ENCODE results near the gene NFAM1. TPM values are rescaled to one million over a fixed set of nuclear protein-coding genes. Genes with fewer than 3 reads are reported as not detected.

Gene NFAM1
- total RNA-seq, 6 experiments from 2014 or later = 2.1 to 6.6 (median 2.4) TPM

DNA sequence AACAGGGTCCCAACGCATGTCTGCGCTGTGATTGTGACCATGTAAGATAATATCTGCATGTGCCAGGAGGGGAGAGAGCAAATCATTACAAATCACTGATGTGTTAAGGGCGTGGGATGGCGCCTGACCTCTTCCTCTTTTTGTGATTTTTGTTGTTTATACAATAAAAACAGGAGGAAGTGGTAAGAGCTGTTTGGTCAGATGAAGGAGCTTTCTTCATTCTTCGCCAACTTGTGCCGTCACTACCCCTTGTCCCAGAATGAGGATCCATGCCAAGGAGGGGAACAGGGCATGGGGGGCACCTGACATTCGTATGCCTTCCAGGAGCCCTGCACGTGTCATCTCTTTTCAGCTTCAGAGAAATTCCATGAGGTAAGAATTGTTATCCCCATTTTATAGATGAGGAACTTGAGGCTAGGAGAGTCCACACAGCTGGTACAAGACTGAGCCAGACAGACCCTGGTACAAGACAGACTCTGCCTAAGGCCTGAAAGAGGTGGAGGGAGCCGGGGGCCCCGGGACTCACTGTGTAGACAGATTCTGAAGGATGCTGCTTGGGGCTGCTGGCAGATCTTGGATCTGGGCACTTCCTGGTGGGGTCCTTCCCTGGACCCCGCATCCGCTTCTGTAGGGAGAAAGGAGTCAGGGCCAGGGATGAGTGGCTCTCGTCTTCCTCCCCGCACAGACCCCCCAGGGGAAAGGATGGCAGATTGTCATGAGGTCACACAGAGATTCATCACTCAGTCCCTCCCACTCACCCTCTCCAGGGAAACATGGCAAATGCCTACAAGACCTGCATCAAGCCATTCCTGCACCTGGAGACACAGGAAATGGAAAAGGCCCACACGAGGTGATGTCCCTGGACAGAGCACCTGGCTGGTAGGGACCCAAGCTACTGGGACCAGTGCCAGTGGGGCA lies 34.6 kb downstream of the NFAM1 start:
- no peaks in the 10 kb centered on the region for H3K9me3 ChIP-seq
- H3K36me3 ChIP-seq = no peaks in the 10 kb centered on the region
- intact Hi-C loops (cut with DNase I) = no loop called here
- peak overlapping the region in 2 of 3 donors; percentile 10 to 51 for H3K27ac ChIP-seq
- TF ChIP-seq, protein P1, sequence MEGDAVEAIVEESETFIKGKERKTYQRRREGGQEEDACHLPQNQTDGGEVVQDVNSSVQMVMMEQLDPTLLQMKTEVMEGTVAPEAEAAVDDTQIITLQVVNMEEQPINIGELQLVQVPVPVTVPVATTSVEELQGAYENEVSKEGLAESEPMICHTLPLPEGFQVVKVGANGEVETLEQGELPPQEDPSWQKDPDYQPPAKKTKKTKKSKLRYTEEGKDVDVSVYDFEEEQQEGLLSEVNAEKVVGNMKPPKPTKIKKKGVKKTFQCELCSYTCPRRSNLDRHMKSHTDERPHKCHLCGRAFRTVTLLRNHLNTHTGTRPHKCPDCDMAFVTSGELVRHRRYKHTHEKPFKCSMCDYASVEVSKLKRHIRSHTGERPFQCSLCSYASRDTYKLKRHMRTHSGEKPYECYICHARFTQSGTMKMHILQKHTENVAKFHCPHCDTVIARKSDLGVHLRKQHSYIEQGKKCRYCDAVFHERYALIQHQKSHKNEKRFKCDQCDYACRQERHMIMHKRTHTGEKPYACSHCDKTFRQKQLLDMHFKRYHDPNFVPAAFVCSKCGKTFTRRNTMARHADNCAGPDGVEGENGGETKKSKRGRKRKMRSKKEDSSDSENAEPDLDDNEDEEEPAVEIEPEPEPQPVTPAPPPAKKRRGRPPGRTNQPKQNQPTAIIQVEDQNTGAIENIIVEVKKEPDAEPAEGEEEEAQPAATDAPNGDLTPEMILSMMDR (IDR thresholded peaks at IDR 0.05) = no peak
- TF ChIP-seq POLR2A (IDR thresholded peaks at IDR 0.05) = no peak
- H3K27me3 ChIP-seq = no peaks in the 10 kb centered on the region
- DNase-seq = no peak
- no peaks in the 10 kb centered on the region for H3K4me1 ChIP-seq
- no peak overlapping the region for H3K4me3 ChIP-seq
- peak; percentile 49 to 75 (median 60) for ATAC-seq
- WGBS (ENCODE audit: insufficient coverage, low coverage, low lambda C conversion rate, missing lambda C conversion rate) = 43% methylated on average over 7 of the region's 15 CpGs

DNA sequence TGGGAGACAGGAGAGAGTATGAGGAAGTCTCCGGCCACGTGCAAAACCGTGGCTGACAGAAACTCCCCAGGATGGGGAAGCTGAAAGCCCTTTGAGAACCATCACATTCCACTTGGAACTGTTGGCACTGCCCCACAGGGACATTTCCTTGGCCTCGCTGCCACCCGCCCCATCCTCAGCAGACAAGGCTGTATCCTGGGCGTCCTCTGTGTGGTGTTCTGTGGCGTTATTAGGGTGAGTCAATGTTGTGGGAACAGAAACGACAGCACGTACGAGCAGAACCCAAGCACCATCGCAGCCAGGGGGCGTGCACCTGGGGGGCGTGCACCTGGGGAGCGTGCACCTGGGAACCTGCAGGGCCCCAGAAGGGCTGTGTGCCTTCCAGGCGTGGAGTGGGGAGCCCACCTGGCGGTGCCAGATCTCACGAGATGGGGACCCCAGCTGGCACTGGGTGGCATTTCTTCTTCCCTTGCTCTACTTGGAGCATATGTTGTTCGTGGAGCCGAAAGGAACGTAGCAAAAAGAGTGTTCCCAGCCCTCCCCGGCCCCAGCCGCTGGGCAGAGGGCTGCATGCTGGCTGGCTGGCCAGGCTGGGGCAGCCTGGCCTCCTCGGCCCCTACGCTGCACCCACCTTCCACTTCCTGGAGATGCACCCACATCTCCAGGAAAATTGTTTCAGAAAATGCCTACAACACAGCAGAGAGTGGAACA lies 35.4 kb downstream of the NFAM1 start:
- Histone ChIP-seq H3K4me1 (no peaks in the 10 kb centered on the region), H3K36me3 (no peaks in the 10 kb centered on the region), H3K27ac (peak overlapping the region in 2 of 3 donors; percentile 47 to 51), H3K27me3 (no peaks in the 10 kb centered on the region), H3K4me3 (no peak overlapping the region), H3K9me3 (no peaks in the 10 kb centered on the region)
- intact Hi-C loops (cut with DNase I) = no loop called here
- ATAC-seq = peak; percentile 24 to 48 (median 40)
- TF ChIP-seq POLR2A (IDR thresholded peaks at IDR 0.05) = no peak
- TF ChIP-seq, protein P1 (IDR thresholded peaks at IDR 0.05) = no peak
- no peak for DNase-seq
- 33% methylated on average over 11 of the region's 24 CpGs for WGBS (ENCODE audit: insufficient coverage, low coverage, low lambda C conversion rate, missing lambda C conversion rate)

DNA sequence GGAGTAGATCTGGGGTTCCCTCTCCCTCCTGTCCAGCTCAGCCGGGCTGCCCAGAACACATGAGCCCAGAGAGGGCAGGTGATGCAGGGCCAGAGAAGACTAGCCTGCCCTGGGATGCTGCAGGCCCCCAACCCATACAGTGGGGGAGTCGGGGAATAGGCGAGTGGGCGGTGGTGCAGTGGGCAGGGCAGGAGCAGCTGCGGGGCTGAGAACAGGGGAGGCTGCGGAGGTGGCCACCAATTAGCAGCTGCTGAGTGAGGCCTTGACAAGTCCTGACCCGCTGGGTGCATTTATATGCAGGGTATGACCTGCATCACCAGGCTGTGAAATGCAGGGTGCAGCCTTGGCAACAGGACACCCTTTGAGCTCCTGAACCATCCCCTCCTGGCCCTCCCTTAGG lies 43.1 kb downstream of the NFAM1 start:
- no peak for TF ChIP-seq POLR2A (IDR thresholded peaks at IDR 0.05)
- TF ChIP-seq, protein P1 (IDR thresholded peaks at IDR 0.05) = no peak
- no peaks in the 10 kb centered on the region for H3K27me3 ChIP-seq
- intact Hi-C loops (cut with DNase I) = no loop called here
- DNase-seq = no peak
- no peaks in the 10 kb centered on the region for H3K9me3 ChIP-seq
- no peak overlapping the region for H3K4me3 ChIP-seq
- no peak for ATAC-seq
- H3K4me1 ChIP-seq = no peaks in the 10 kb centered on the region
- H3K27ac ChIP-seq = no peak overlapping the region
- WGBS (ENCODE audit: insufficient coverage, low coverage, low lambda C conversion rate, missing lambda C conversion rate) = no CpG with 5 or more reads among the region's 7 CpGs
- no peaks in the 10 kb centered on the region for H3K36me3 ChIP-seq

DNA sequence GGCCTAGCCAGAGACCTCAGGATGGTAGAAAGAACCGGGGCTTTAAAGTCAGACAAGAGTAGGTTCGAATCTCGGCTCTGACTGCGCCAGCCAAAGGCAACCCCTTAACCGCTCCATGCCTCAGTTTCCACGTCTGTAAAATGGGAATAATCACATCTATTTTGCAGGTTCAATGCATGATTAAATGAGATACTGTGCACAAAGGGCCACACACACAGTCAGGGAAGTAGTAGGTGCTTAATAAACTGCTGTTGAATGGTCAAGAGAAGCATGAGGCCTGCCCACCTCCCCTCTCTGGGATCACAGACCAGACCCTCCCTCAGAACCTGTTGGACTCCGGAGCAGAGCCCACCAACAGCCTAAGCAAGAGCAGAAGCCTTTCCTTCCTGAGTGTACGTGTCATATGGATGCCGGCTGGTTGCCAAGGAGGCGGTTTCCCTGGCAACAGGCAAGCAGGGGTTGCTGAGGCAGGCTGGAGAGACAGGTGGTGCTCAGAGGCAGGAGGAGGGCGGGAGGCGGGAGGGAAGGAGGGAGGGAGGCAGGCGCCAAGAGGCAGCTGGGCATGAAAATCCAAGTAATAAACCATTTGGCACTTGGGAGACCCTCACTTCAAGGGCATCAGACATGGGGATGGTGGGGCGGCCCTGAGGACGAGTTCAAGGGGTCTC lies 43.9 kb downstream of the NFAM1 start:
- no peaks in the 10 kb centered on the region for H3K36me3 ChIP-seq

More for the DNA sequence above, 43.9 kb downstream of the NFAM1 start:
- no peak for TF ChIP-seq POLR2A (IDR thresholded peaks at IDR 0.05)
- TF ChIP-seq, protein P1 (IDR thresholded peaks at IDR 0.05) = no peak
- 44% methylated on average over 3 of the region's 15 CpGs for WGBS (ENCODE audit: insufficient coverage, low coverage, low lambda C conversion rate, missing lambda C conversion rate)
- Histone ChIP-seq H3K9me3 (no peaks in the 10 kb centered on the region), H3K4me3 (no peak overlapping the region), H3K27me3 (no peaks in the 10 kb centered on the region), H3K4me1 (no peaks in the 10 kb centered on the region), H3K27ac (no peak overlapping the region)
- ATAC-seq (no peak), DNase-seq (no peak)
- intact Hi-C loops (cut with DNase I) = no loop called here

All from right lobe of liver (tissue), 6 donors.